Muscle of leg (tissue), 11 donors: Measurements from ENCODE around the gene MAFB. TPM values are rescaled to one million over a fixed set of nuclear protein-coding genes. Genes with fewer than 3 reads are reported as not detected.

ENCODE experiments used
- DNase-seq: peaks from one replicate; pipeline ENCODE4 v3.0.0; 2013
- H3K27ac ChIP-seq: one replicate; pipeline ENCODE4 v1.5.1; 2013; ENCODE audit warnings: mild to moderate bottlenecking, low read length, control low read depth
- H3K27me3 ChIP-seq: one replicate; pipeline ENCODE4 v1.6.1; 2013; ENCODE audit warnings: low read length; ENCODE audit not compliant: control insufficient read depth, insufficient read depth
- H3K36me3 ChIP-seq: one replicate; pipeline ENCODE4 v1.6.1; 2013; ENCODE audit warnings: low read length; ENCODE audit not compliant: control insufficient read depth, insufficient read depth
- H3K4me1 ChIP-seq: one replicate; pipeline ENCODE4 v1.6.1; 2013; ENCODE audit warnings: low read length; ENCODE audit not compliant: control insufficient read depth, insufficient read depth
- H3K4me3 ChIP-seq: one replicate; pipeline ENCODE4 v1.5.1; 2013; ENCODE audit warnings: low read length, control low read depth
- H3K9me3 ChIP-seq: replicated peaks from 2 replicates; pipeline ENCODE4 v1.6.1; 2013; ENCODE audit warnings: low read depth, low read length; ENCODE audit not compliant: control insufficient read depth
- WGBS: methylation state at CpG from one replicate; pipeline ENCODE4 v1.1.5; 2013; ENCODE audit warnings: missing lambda C conversion rate; ENCODE audit not compliant: insufficient coverage; 5-methylcytosine and 5-hydroxymethylcytosine counted together
- polyA plus RNA-seq, 8 donors: library from polyadenylated mRNA; unstranded; fragments of 120-200 nt; gene quantifications; one replicate each; pipeline versions ENCODE4 v1.2.1 to v1.2.3, GENCODE V29; 2013; ENCODE audit warnings: inconsistent platforms in 1 of 8, low replicate concordance in 1 of 8; ENCODE audit not compliant: insufficient read length in 8 of 8, insufficient read depth in 1 of 8
- total RNA-seq: library from RNA; stranded (reverse); fragments of 120-200 nt; gene quantifications from one replicate; pipeline ENCODE4 v1.2.4, GENCODE V29; 2013

The MAFB gene
- total and polyA plus RNA-seq, 9 donors = 6.3 to 19.9 (median 10.7) TPM

- 77% methylated on average over 3 of the region's 3 CpGs for WGBS
- no peak for DNase-seq
- Histone ChIP-seq H3K27me3 (peaks cover 5% of the 10 kb centered on the region), H3K27ac (no peak overlapping the region), H3K9me3 (no peaks in the 10 kb centered on the region), H3K36me3 (no peaks in the 10 kb centered on the region), H3K4me1 (no peaks in the 10 kb centered on the region), H3K4me3 (no peak overlapping the region)
Observed at GRCh38 chr20:40705413-40705812, 16.4 kb upstream of the MAFB start.

- H3K4me3 ChIP-seq = no peak overlapping the region
- H3K36me3 ChIP-seq = no peaks in the 10 kb centered on the region
- WGBS = 17% methylated on average over 2 of the region's 4 CpGs
- H3K4me1 ChIP-seq = no peaks in the 10 kb centered on the region
- no peak overlapping the region for H3K27ac ChIP-seq
- H3K27me3 ChIP-seq = peaks cover 8% of the 10 kb centered on the region
- no peaks in the 10 kb centered on the region for H3K9me3 ChIP-seq
- no peak for DNase-seq
Observed at GRCh38 chr20:40704828-40705227, 15.8 kb upstream of the MAFB start.

GRCh38 chr20:40703975-40704530 lies 15.0 kb upstream of the MAFB start:
- no peak for DNase-seq
- WGBS = 53% methylated on average over 5 of the region's 8 CpGs
- H3K27me3 ChIP-seq = peaks cover 14% of the 10 kb centered on the region
- no peaks in the 10 kb centered on the region for H3K4me1 ChIP-seq
- no peaks in the 10 kb centered on the region for H3K36me3 ChIP-seq
- no peak overlapping the region for H3K4me3 ChIP-seq
- H3K9me3 ChIP-seq = no peaks in the 10 kb centered on the region
- H3K27ac ChIP-seq = no peak overlapping the region

GRCh38 chr20:40702504-40702903 lies 13.5 kb upstream of the MAFB start:
- DNase-seq = no peak
- H3K27me3 ChIP-seq = peaks cover 21% of the 10 kb centered on the region
- H3K4me3 ChIP-seq = no peak overlapping the region
- no peak overlapping the region for H3K27ac ChIP-seq
- no peaks in the 10 kb centered on the region for H3K9me3 ChIP-seq
- 80% methylated on average over 2 of the region's 4 CpGs for WGBS
- H3K36me3 ChIP-seq = no peaks in the 10 kb centered on the region
- H3K4me1 ChIP-seq = no peaks in the 10 kb centered on the region

- Histone ChIP-seq H3K4me1 (no peaks in the 10 kb centered on the region), H3K9me3 (no peaks in the 10 kb centered on the region), H3K4me3 (no peak overlapping the region), H3K27me3 (peaks cover 50% of the 10 kb centered on the region), H3K36me3 (no peaks in the 10 kb centered on the region), H3K27ac (no peak overlapping the region)
- DNase-seq = no peak
Observed at GRCh38 chr20:40698744-40699143, 9.7 kb upstream of the MAFB start.

GRCh38 chr20:40698281-40698680 lies 9.2 kb upstream of the MAFB start:
- Histone ChIP-seq H3K36me3 (no peaks in the 10 kb centered on the region), H3K27me3 (peaks cover 54% of the 10 kb centered on the region), H3K27ac (no peak overlapping the region), H3K4me1 (no peaks in the 10 kb centered on the region), H3K4me3 (no peak overlapping the region), H3K9me3 (no peaks in the 10 kb centered on the region)
- DNase-seq = no peak
- 100% methylated on average over 1 of the region's 1 CpG for WGBS

GRCh38 chr20:40697541-40697940 lies 8.5 kb upstream of the MAFB start:
- H3K36me3 ChIP-seq = no peaks in the 10 kb centered on the region
- WGBS = 13% methylated on average over 4 of the region's 5 CpGs
- peak; percentile 49 for DNase-seq
- no peak overlapping the region for H3K27ac ChIP-seq
- H3K27me3 ChIP-seq = peaks cover 61% of the 10 kb centered on the region
- H3K9me3 ChIP-seq = no peaks in the 10 kb centered on the region
- H3K4me1 ChIP-seq = no peaks in the 10 kb centered on the region
- no peak overlapping the region for H3K4me3 ChIP-seq

GRCh38 chr20:40695214-40695613 lies 6.2 kb upstream of the MAFB start:
- H3K27ac ChIP-seq = no peak overlapping the region
- no peaks in the 10 kb centered on the region for H3K36me3 ChIP-seq
- no peak overlapping the region for H3K4me3 ChIP-seq
- no peaks in the 10 kb centered on the region for H3K9me3 ChIP-seq
- DNase-seq = no peak
- peaks cover 8% of the 10 kb centered on the region for H3K4me1 ChIP-seq
- H3K27me3 ChIP-seq = peaks cover 78% of the 10 kb centered on the region

- DNase-seq = no peak
- 20% methylated on average over 1 of the region's 3 CpGs for WGBS
- Histone ChIP-seq H3K27me3 (peaks cover 75% of the 10 kb centered on the region), H3K4me1 (peaks cover 14% of the 10 kb centered on the region), H3K9me3 (no peaks in the 10 kb centered on the region), H3K27ac (no peak overlapping the region), H3K36me3 (no peaks in the 10 kb centered on the region), H3K4me3 (no peak overlapping the region)
Observed at GRCh38 chr20:40694246-40694645, 5.2 kb upstream of the MAFB start.

- Histone ChIP-seq H3K4me1 (peaks cover 22% of the 10 kb centered on the region), H3K27me3 (peaks cover 67% of the 10 kb centered on the region), H3K36me3 (no peaks in the 10 kb centered on the region), H3K4me3 (no peak overlapping the region), H3K9me3 (no peaks in the 10 kb centered on the region), H3K27ac (no peak overlapping the region)
- 4% methylated on average over 45 of the region's 52 CpGs for WGBS
- no peak for DNase-seq
Observed at GRCh38 chr20:40692240-40693011, 3.4 kb upstream of the MAFB start.
